ENCODE data around the gene S100A12.
A peak's percentile ranks its signal among the peaks of the same experiment; 100 is the strongest.
"Not testable (repeated sequence)": the region's sequence is repeated elsewhere in the genome, so short reads cannot be mapped to it uniquely, and the experiment has no call there.

The S100A12 gene

GRCh38 chr1:153375511-153375910, at the start of gene S100A12:
Gene S100A12 (minus strand): TSS chr1:153375621. CDS start chr1:153374592, 1,029 bp downstream.
- no peak for DNase-seq

- DNase-seq, result peak; percentile 31
Measured at GRCh38 chr1:153422450-153423068, 47.1 kb upstream of the S100A12 start.

GRCh38 chr1:153420306-153420705, 44.9 kb upstream of the S100A12 start:
- no peak for DNase-seq

GRCh38 chr1:153419436-153419793, 44.0 kb upstream of the S100A12 start:
- not testable (repeated sequence) for DNase-seq

- DNase-seq, result not testable (repeated sequence)
Measured at GRCh38 chr1:153418758-153419435, 43.5 kb upstream of the S100A12 start.

GRCh38 chr1:153417136-153417888, 41.9 kb upstream of the S100A12 start:
- DNase-seq, result no peak

- DNase-seq, result no peak
Measured at GRCh38 chr1:153415850-153416570, 40.6 kb upstream of the S100A12 start, which contains the start of gene S100A7A. Gene S100A7A (plus strand): TSS chr1:153416520. CDS start chr1:153418083, 1,563 bp downstream.

- DNase-seq, result not testable (repeated sequence)
Measured at GRCh38 chr1:153413961-153414360, 38.5 kb upstream of the S100A12 start.

- DNase-seq, result not testable (repeated sequence)
Measured at GRCh38 chr1:153407274-153407673, 31.9 kb upstream of the S100A12 start.

GRCh38 chr1:153405825-153406599, 30.6 kb upstream of the S100A12 start:
- DNase-seq, result not testable (repeated sequence)

- peak; percentile 48 for DNase-seq
Measured at GRCh38 chr1:153404768-153405167, 29.3 kb upstream of the S100A12 start.

GRCh38 chr1:153404086-153404635, 28.7 kb upstream of the S100A12 start:
- no peak for DNase-seq

GRCh38 chr1:153403421-153404085, 28.1 kb upstream of the S100A12 start:
- no peak for DNase-seq

GRCh38 chr1:153402226-153402625, 26.8 kb upstream of the S100A12 start:
- DNase-seq, result no peak

- DNase-seq, result no peak
Measured at GRCh38 chr1:153401461-153401860, 26.0 kb upstream of the S100A12 start.

- DNase-seq, result no peak
Measured at GRCh38 chr1:153400244-153400643, 24.8 kb upstream of the S100A12 start.

- DNase-seq, result no peak
Measured at GRCh38 chr1:153399401-153400055, 24.1 kb upstream of the S100A12 start.

GRCh38 chr1:153397924-153398651, 22.7 kb upstream of the S100A12 start:
- no peak for DNase-seq

- DNase-seq, result no peak
Measured at GRCh38 chr1:153397051-153397923, 21.9 kb upstream of the S100A12 start.

Data from CD4-positive, alpha-beta T cell treated with Interferon gamma for 1 hour (primary cell).